ENCODE results near the gene PIK3CG.
"Not testable (repeated sequence)": the region's sequence is repeated elsewhere in the genome, so short reads cannot be mapped to it uniquely, and the experiment has no call there.

PIK3CG gene

GRCh38 chr7:106865130-106866041, at the start of gene PIK3CG:
TSS of gene PIK3CG (plus strand) at chr7:106865282. CDS start at chr7:106867562, 2,280 bp downstream.
- DNase-seq = no peak

- DNase-seq = no peak
These were observed 48.0 kb upstream of the PIK3CG start for GRCh38 chr7:106817098-106817497.

- DNase-seq = no peak
These were observed 46.3 kb upstream of the PIK3CG start for GRCh38 chr7:106818736-106819135.

GRCh38 chr7:106819546-106819945, 45.5 kb upstream of the PIK3CG start:
- DNase-seq = no peak

- no peak for DNase-seq
These were observed 44.5 kb upstream of the PIK3CG start for GRCh38 chr7:106820321-106821217.

- no peak for DNase-seq
These were observed 41.5 kb upstream of the PIK3CG start for GRCh38 chr7:106823631-106824030.

GRCh38 chr7:106824458-106824857, 40.6 kb upstream of the PIK3CG start:
- DNase-seq = no peak

- no peak for DNase-seq
These were observed 37.5 kb upstream of the PIK3CG start for GRCh38 chr7:106827626-106828025.

GRCh38 chr7:106829496-106829895, 35.6 kb upstream of the PIK3CG start:
- DNase-seq = no peak

GRCh38 chr7:106830896-106831295, 34.2 kb upstream of the PIK3CG start:
- not testable (repeated sequence) for DNase-seq

GRCh38 chr7:106836816-106837215, 28.3 kb upstream of the PIK3CG start:
- DNase-seq = no peak

- DNase-seq = no peak
These were observed 25.6 kb upstream of the PIK3CG start for GRCh38 chr7:106839511-106839910.

GRCh38 chr7:106840342-106840741, 24.7 kb upstream of the PIK3CG start:
- no peak for DNase-seq

GRCh38 chr7:106841896-106842390, 23.1 kb upstream of the PIK3CG start:
- peak; percentile 14 to 18 for DNase-seq

GRCh38 chr7:106844279-106844997, 20.6 kb upstream of the PIK3CG start:
- no peak for DNase-seq

- no peak for DNase-seq
These were observed 17.0 kb upstream of the PIK3CG start for GRCh38 chr7:106848049-106848448.

- DNase-seq = no peak
These were observed 16.1 kb upstream of the PIK3CG start for GRCh38 chr7:106848851-106849442.

- DNase-seq = not testable (repeated sequence)
These were observed 13.4 kb upstream of the PIK3CG start for GRCh38 chr7:106851632-106852031.

GRCh38 chr7:106853250-106853908, 11.7 kb upstream of the PIK3CG start:
- no peak for DNase-seq

- DNase-seq = no peak
These were observed 9.4 kb upstream of the PIK3CG start for GRCh38 chr7:106855540-106856132.

Measured in cerebellar nuclear complex (tissue), 1 donor.